ENCODE results near the gene ANXA7.
"Not testable (repeated sequence)": the region's sequence is repeated elsewhere in the genome, so short reads cannot be mapped to it uniquely, and the experiment has no call there.

Gene ANXA7

GRCh38 chr10:73332379-73332778 lies 81.5 kb downstream of the ANXA7 start:
- H3K4me1 ChIP-seq (ENCODE audit: insufficient read depth, low read length), result no peaks in the 10 kb centered on the region
- no peak overlapping the region for H3K4me3 ChIP-seq (ENCODE audit: low read length)
- no peaks in the 10 kb centered on the region for H3K27me3 ChIP-seq (ENCODE audit: insufficient read depth, low read length)
- H3K9me3 ChIP-seq (ENCODE audit: insufficient read depth, low read depth, low read length), result no peaks in the 10 kb centered on the region
- no peak overlapping the region for H3K27ac ChIP-seq (ENCODE audit: low read length)
- H3K9ac ChIP-seq (ENCODE audit: low read depth, low read length), result no peak overlapping the region
- H3K36me3 ChIP-seq (ENCODE audit: insufficient read depth, low read depth, low read length), result no peaks in the 10 kb centered on the region

GRCh38 chr10:73328523-73328922 lies 85.3 kb downstream of the ANXA7 start:
- not testable (repeated sequence) for H3K4me1 ChIP-seq (ENCODE audit: insufficient read depth, low read length); H3K36me3 ChIP-seq (ENCODE audit: insufficient read depth, low read depth, low read length); H3K9me3 ChIP-seq (ENCODE audit: insufficient read depth, low read depth, low read length); H3K4me3 ChIP-seq (ENCODE audit: low read length); H3K27ac ChIP-seq (ENCODE audit: low read length); H3K9ac ChIP-seq (ENCODE audit: low read depth, low read length); H3K27me3 ChIP-seq (ENCODE audit: insufficient read depth, low read length)

GRCh38 chr10:73325290-73325689 lies 88.6 kb downstream of the ANXA7 start:
- H3K36me3 ChIP-seq (ENCODE audit: insufficient read depth, low read depth, low read length); H3K27ac ChIP-seq (ENCODE audit: low read length); H3K27me3 ChIP-seq (ENCODE audit: insufficient read depth, low read length); H3K4me3 ChIP-seq (ENCODE audit: low read length); H3K4me1 ChIP-seq (ENCODE audit: insufficient read depth, low read length); H3K9ac ChIP-seq (ENCODE audit: low read depth, low read length): not testable (repeated sequence)
- H3K9me3 ChIP-seq (ENCODE audit: insufficient read depth, low read depth, low read length), result peaks cover 23% of the 10 kb centered on the region

Data from iPS-20b (cell line).